ENCODE data around the gene PORCN.
"Not testable (repeated sequence)": the region's sequence is repeated elsewhere in the genome, so short reads cannot be mapped to it uniquely, and the experiment has no call there.

The PORCN gene

DNA sequence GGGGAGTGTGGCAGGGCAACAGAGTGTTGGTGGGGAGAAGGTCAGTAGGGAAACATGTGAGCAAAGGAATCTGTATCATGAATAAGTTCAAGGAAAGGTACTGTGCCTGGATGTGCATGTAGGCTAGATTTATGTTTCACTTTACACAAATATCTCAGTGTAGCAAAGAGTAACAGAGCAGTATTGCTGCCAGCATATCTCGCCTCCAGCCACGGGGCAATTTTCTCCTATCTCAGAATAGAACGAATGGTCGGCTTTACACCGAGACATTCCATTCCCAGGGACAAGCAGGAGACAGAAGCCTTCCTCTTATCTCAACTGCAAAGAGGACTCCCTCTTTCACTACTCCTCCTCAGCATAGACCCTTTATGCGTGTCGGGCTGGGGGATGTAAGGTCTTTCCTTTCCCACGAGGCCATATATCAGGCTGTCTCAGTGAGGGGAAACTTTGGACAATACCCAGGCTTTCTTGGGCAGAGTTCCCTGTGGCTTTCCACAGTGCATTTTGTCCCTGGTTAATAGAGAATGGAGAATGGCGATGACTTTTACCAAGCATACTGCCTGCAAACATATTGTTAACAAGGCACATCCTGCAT is 47.0 kb downstream of the PORCN start:
- no CpG with 5 or more reads among the region's 9 CpGs for WGBS (ENCODE audit: extremely low coverage, insufficient coverage, low lambda C conversion rate)
- not testable (repeated sequence) for H3K18ac ChIP-seq (ENCODE audit: low read length); H3K23ac ChIP-seq (ENCODE audit: low read length); H2BK120ac ChIP-seq (ENCODE audit: low read depth, low read length); DNase-seq; H3K4me2 ChIP-seq (ENCODE audit: low read length); H4K5ac ChIP-seq (ENCODE audit: low read length); H3K9ac ChIP-seq (ENCODE audit: low read length); H3K4me3 ChIP-seq (ENCODE audit: low read length); H3K27ac ChIP-seq (ENCODE audit: low read depth, low read length); H3K79me2 ChIP-seq (ENCODE audit: control insufficient read depth, insufficient read depth, low read length); H4K8ac ChIP-seq (ENCODE audit: low read depth, low read length); H2BK15ac ChIP-seq (replicated peaks; ENCODE audit: low read depth); H3K4ac ChIP-seq (ENCODE audit: low read depth, low read length); H3K36me3 ChIP-seq (ENCODE audit: control insufficient read depth, insufficient read depth, low read length); H2BK5ac ChIP-seq (ENCODE audit: low read length); H3K27me3 ChIP-seq (ENCODE audit: insufficient read depth, low read length, poor library complexity); H3K56ac ChIP-seq (ENCODE audit: low read length); H3K4me1 ChIP-seq (ENCODE audit: control insufficient read depth, low read depth, low read length); H3K79me1 ChIP-seq (ENCODE audit: low read length); H2AK5ac ChIP-seq (ENCODE audit: low read length)

DNA sequence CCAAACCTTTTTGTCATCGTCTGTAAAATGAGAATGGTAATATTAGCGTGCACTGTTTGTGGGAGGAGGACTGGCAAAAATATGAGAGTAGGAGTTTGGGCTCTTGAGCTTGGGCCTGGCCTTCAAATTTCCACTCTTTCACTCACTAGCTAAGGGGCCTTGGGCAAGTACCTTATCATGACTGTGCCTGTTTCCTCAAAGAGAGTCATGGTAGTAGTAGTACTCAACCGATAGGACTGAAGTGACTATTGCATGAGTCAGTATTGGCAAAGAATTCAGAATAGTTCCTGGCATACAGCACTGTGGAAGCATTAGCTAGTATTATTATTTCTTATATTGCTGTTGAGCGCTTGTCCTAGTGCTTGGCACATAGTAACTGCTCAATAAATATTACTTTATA is 49.5 kb downstream of the PORCN start:
- H4K8ac ChIP-seq (ENCODE audit: low read depth, low read length), result no peak overlapping the region
- no peak overlapping the region for H3K4me2 ChIP-seq (ENCODE audit: low read length)
- no peaks in the 10 kb centered on the region for H3K79me1 ChIP-seq (ENCODE audit: low read length)
- no peaks in the 10 kb centered on the region for H3K79me2 ChIP-seq (ENCODE audit: control insufficient read depth, insufficient read depth, low read length)
- H2BK120ac ChIP-seq (ENCODE audit: low read depth, low read length), result no peak overlapping the region
- no peak overlapping the region for H3K18ac ChIP-seq (ENCODE audit: low read length)
- no peak overlapping the region for H3K27ac ChIP-seq (ENCODE audit: low read depth, low read length)
- H3K36me3 ChIP-seq (ENCODE audit: control insufficient read depth, insufficient read depth, low read length), result no peaks in the 10 kb centered on the region
- no peak overlapping the region for H2AK5ac ChIP-seq (ENCODE audit: low read length)
- no CpG with 5 or more reads among the region's 4 CpGs for WGBS (ENCODE audit: extremely low coverage, insufficient coverage, low lambda C conversion rate)
- no peak overlapping the region for H2BK15ac ChIP-seq (replicated peaks; ENCODE audit: low read depth)
- no peak for DNase-seq
- no peak overlapping the region for H3K56ac ChIP-seq (ENCODE audit: low read length)
- H3K4ac ChIP-seq (ENCODE audit: low read depth, low read length), result no peak overlapping the region
- no peak overlapping the region for H2BK5ac ChIP-seq (ENCODE audit: low read length)
- no peak overlapping the region for H3K4me3 ChIP-seq (ENCODE audit: low read length)
- H3K23ac ChIP-seq (ENCODE audit: low read length), result no peak overlapping the region
- no peaks in the 10 kb centered on the region for H3K27me3 ChIP-seq (ENCODE audit: insufficient read depth, low read length, poor library complexity)
- H3K9ac ChIP-seq (ENCODE audit: low read length), result no peak overlapping the region
- H3K4me1 ChIP-seq (ENCODE audit: control insufficient read depth, low read depth, low read length), result no peaks in the 10 kb centered on the region
- H4K5ac ChIP-seq (ENCODE audit: low read length), result no peak overlapping the region

DNA sequence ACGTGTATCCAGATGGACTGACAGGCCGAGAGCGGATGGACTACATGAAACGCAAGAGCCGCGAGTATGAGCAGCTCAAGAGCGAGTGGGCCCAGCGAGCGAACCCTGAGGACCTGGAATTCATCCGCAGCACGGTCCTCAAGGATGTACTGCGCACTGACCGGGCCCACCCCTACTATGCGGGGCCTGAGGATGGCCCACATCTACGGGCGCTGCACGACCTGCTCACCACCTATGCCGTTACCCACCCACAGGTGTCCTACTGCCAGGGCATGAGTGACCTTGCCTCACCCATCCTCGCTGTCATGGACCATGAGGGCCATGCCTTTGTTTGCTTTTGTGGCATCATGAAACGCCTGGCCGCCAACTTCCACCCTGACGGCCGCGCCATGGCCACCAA is 50.8 kb downstream of the PORCN start:
- Histone ChIP-seq H3K79me1 (ENCODE audit: low read length) (no peaks in the 10 kb centered on the region), H3K9ac (ENCODE audit: low read length) (no peak overlapping the region), H3K4ac (ENCODE audit: low read depth, low read length) (no peak overlapping the region), H3K18ac (ENCODE audit: low read length) (no peak overlapping the region), H2BK5ac (ENCODE audit: low read length) (no peak overlapping the region), H3K79me2 (ENCODE audit: control insufficient read depth, insufficient read depth, low read length) (no peaks in the 10 kb centered on the region), H3K4me1 (ENCODE audit: control insufficient read depth, low read depth, low read length) (no peaks in the 10 kb centered on the region), H4K8ac (ENCODE audit: low read depth, low read length) (no peak overlapping the region), H2AK5ac (ENCODE audit: low read length) (no peak overlapping the region), H3K27ac (ENCODE audit: low read depth, low read length) (no peak overlapping the region), H3K27me3 (ENCODE audit: insufficient read depth, low read length, poor library complexity) (no peaks in the 10 kb centered on the region), H3K4me3 (ENCODE audit: low read length) (no peak overlapping the region), H2BK15ac (replicated peaks; ENCODE audit: low read depth) (no peak overlapping the region), H3K56ac (ENCODE audit: low read length) (no peak overlapping the region), H4K5ac (ENCODE audit: low read length) (no peak overlapping the region), H2BK120ac (ENCODE audit: low read depth, low read length) (no peak overlapping the region), H3K36me3 (ENCODE audit: control insufficient read depth, insufficient read depth, low read length) (no peaks in the 10 kb centered on the region), H3K23ac (ENCODE audit: low read length) (no peak overlapping the region), H3K4me2 (ENCODE audit: low read length) (no peak overlapping the region)
- no peak for DNase-seq
- WGBS (ENCODE audit: extremely low coverage, insufficient coverage, low lambda C conversion rate), result no CpG with 5 or more reads among the region's 24 CpGs

DNA sequence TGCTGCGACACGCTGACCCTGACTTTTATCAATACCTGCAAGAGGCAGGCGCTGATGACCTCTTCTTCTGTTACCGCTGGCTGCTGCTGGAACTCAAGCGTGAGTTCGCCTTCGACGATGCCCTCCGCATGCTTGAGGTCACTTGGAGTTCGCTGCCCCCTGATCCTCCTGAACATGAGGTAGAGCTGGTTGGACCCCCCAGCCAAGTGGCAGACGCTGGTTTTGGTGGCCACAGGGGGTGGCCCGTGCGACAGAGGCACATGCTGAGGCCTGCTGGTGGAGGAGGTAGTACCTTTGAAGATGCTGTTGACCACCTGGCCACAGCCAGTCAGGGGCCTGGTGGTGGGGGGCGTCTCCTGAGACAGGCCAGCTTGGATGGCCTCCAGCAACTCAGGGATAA is 51.3 kb downstream of the PORCN start:
- no peaks in the 10 kb centered on the region for H3K36me3 ChIP-seq (ENCODE audit: control insufficient read depth, insufficient read depth, low read length)

DNA sequence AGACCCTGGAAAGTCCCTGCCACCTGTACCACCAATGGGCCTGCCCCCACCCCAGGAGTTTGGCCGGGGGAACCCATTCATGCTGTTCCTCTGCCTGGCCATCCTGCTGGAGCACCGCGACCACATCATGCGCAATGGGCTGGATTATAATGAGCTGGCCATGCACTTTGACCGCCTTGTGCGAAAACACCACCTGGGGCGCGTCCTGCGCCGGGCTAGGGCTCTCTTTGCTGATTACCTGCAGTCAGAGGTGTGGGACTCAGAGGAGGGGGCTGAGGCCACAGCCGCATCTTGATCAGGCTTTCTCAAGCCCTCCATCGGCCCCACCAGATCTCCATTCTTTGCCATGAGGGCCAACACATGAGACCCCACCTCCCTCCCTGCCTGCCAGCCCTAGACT is 51.9 kb downstream of the PORCN start:
- no peaks in the 10 kb centered on the region for H3K4me1 ChIP-seq (ENCODE audit: control insufficient read depth, low read depth, low read length)
- DNase-seq, result no peak
- no peaks in the 10 kb centered on the region for H3K36me3 ChIP-seq (ENCODE audit: control insufficient read depth, insufficient read depth, low read length)
- H3K23ac ChIP-seq (ENCODE audit: low read length), result no peak overlapping the region
- H3K79me1 ChIP-seq (ENCODE audit: low read length), result no peaks in the 10 kb centered on the region
- H3K27me3 ChIP-seq (ENCODE audit: insufficient read depth, low read length, poor library complexity), result no peaks in the 10 kb centered on the region
- no peak overlapping the region for H2BK15ac ChIP-seq (replicated peaks; ENCODE audit: low read depth)
- H3K79me2 ChIP-seq (ENCODE audit: control insufficient read depth, insufficient read depth, low read length), result no peaks in the 10 kb centered on the region
- no peak overlapping the region for H2AK5ac ChIP-seq (ENCODE audit: low read length)
- no peak overlapping the region for H3K9ac ChIP-seq (ENCODE audit: low read length)
- no peak overlapping the region for H4K5ac ChIP-seq (ENCODE audit: low read length)
- H3K4me3 ChIP-seq (ENCODE audit: low read length), result no peak overlapping the region
- no peak overlapping the region for H2BK5ac ChIP-seq (ENCODE audit: low read length)
- H3K27ac ChIP-seq (ENCODE audit: low read depth, low read length), result no peak overlapping the region
- H4K8ac ChIP-seq (ENCODE audit: low read depth, low read length), result no peak overlapping the region
- no peak overlapping the region for H3K4ac ChIP-seq (ENCODE audit: low read depth, low read length)
- WGBS (ENCODE audit: extremely low coverage, insufficient coverage, low lambda C conversion rate), result no CpG with 5 or more reads among the region's 12 CpGs
- H3K56ac ChIP-seq (ENCODE audit: low read length), result no peak overlapping the region
- H3K4me2 ChIP-seq (ENCODE audit: low read length), result no peak overlapping the region
- H2BK120ac ChIP-seq (ENCODE audit: low read depth, low read length), result no peak overlapping the region
- H3K18ac ChIP-seq (ENCODE audit: low read length), result no peak overlapping the region

More for the DNA sequence above, 51.3 kb downstream of the PORCN start:
- no peak overlapping the region for H3K56ac ChIP-seq (ENCODE audit: low read length)
- no peaks in the 10 kb centered on the region for H3K79me2 ChIP-seq (ENCODE audit: control insufficient read depth, insufficient read depth, low read length)
- no peak for DNase-seq
- H2BK15ac ChIP-seq (replicated peaks; ENCODE audit: low read depth), result no peak overlapping the region
- no peak overlapping the region for H4K5ac ChIP-seq (ENCODE audit: low read length)
- H3K4me3 ChIP-seq (ENCODE audit: low read length), result no peak overlapping the region
- no peak overlapping the region for H2AK5ac ChIP-seq (ENCODE audit: low read length)
- no peak overlapping the region for H2BK5ac ChIP-seq (ENCODE audit: low read length)
- H3K18ac ChIP-seq (ENCODE audit: low read length), result no peak overlapping the region
- H4K8ac ChIP-seq (ENCODE audit: low read depth, low read length), result no peak overlapping the region
- H3K27me3 ChIP-seq (ENCODE audit: insufficient read depth, low read length, poor library complexity), result no peaks in the 10 kb centered on the region
- H3K4me1 ChIP-seq (ENCODE audit: control insufficient read depth, low read depth, low read length), result no peaks in the 10 kb centered on the region
- H3K4me2 ChIP-seq (ENCODE audit: low read length), result no peak overlapping the region
- no CpG with 5 or more reads among the region's 14 CpGs for WGBS (ENCODE audit: extremely low coverage, insufficient coverage, low lambda C conversion rate)
- H3K79me1 ChIP-seq (ENCODE audit: low read length), result no peaks in the 10 kb centered on the region
- no peak overlapping the region for H3K4ac ChIP-seq (ENCODE audit: low read depth, low read length)
- H3K27ac ChIP-seq (ENCODE audit: low read depth, low read length), result no peak overlapping the region
- no peak overlapping the region for H2BK120ac ChIP-seq (ENCODE audit: low read depth, low read length)
- H3K9ac ChIP-seq (ENCODE audit: low read length), result no peak overlapping the region
- H3K23ac ChIP-seq (ENCODE audit: low read length), result no peak overlapping the region

DNA sequence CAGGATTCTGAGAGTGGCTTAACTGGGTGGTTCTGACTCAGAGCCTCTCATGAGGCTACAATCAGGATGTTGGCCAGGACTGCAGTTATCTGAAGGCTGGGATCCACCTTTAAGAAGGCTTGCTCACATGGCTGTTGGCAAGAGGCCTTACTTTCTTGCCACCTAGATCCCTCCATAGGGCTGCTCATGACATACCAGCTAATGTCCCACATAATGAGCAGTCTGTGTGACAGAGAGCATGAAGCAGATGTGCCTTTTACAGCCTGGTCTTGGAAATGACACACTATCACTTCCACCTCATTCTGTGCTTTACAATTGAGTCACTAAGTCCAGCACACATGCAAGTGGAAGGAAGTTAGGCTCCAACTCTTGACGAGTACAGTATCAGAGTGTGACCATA is 61.2 kb downstream of the PORCN start:
- no peak overlapping the region for H4K5ac ChIP-seq (ENCODE audit: low read length)
- no peak overlapping the region for H2AK5ac ChIP-seq (ENCODE audit: low read length)
- H2BK5ac ChIP-seq (ENCODE audit: low read length), result no peak overlapping the region
- DNase-seq, result no peak
- no peaks in the 10 kb centered on the region for H3K79me1 ChIP-seq (ENCODE audit: low read length)
- peaks cover 1% of the 10 kb centered on the region for H3K79me2 ChIP-seq (ENCODE audit: control insufficient read depth, insufficient read depth, low read length)
- no peak overlapping the region for H3K27ac ChIP-seq (ENCODE audit: low read depth, low read length)
- no peak overlapping the region for H2BK120ac ChIP-seq (ENCODE audit: low read depth, low read length)
- H3K4ac ChIP-seq (ENCODE audit: low read depth, low read length), result no peak overlapping the region
- H3K4me2 ChIP-seq (ENCODE audit: low read length), result no peak overlapping the region
- no peaks in the 10 kb centered on the region for H3K27me3 ChIP-seq (ENCODE audit: insufficient read depth, low read length, poor library complexity)
- H3K9ac ChIP-seq (ENCODE audit: low read length), result no peak overlapping the region
- H3K36me3 ChIP-seq (ENCODE audit: control insufficient read depth, insufficient read depth, low read length), result no peaks in the 10 kb centered on the region
- H3K4me1 ChIP-seq (ENCODE audit: control insufficient read depth, low read depth, low read length), result no peaks in the 10 kb centered on the region
- no CpG with 5 or more reads among the region's 1 CpG for WGBS (ENCODE audit: extremely low coverage, insufficient coverage, low lambda C conversion rate)
- H3K23ac ChIP-seq (ENCODE audit: low read length), result no peak overlapping the region
- no peak overlapping the region for H2BK15ac ChIP-seq (replicated peaks; ENCODE audit: low read depth)
- no peak overlapping the region for H3K56ac ChIP-seq (ENCODE audit: low read length)
- H3K4me3 ChIP-seq (ENCODE audit: low read length), result no peak overlapping the region
- H3K18ac ChIP-seq (ENCODE audit: low read length), result no peak overlapping the region
- no peak overlapping the region for H4K8ac ChIP-seq (ENCODE audit: low read depth, low read length)

Measured in mesendoderm (in vitro differentiated cells).